SK-N-SH (cell line): Measurements from ENCODE around the gene SPDEF.

ENCODE experiments used
- POLR2AphosphoS5 ChIP-seq: IDR thresholded peaks from 2 replicates; pipeline ENCODE4 v1.6.1; 2012; ENCODE audit warnings: low read depth, low read length
- RCOR1 ChIP-seq: fragments of 150-350 bp; IDR thresholded peaks from 2 replicates; pipeline ENCODE4 v1.6.1; 2017; ENCODE audit warnings: antibody characterized with exemption, low read length
- TAF1 ChIP-seq: IDR thresholded peaks from 2 replicates; pipeline ENCODE4 v1.6.1; 2012; ENCODE audit warnings: low read depth, mild to moderate bottlenecking, low read length, moderate library complexity, borderline replicate concordance
- TF ChIP-seq, protein P1 (sequence below): fragments of 200-600 bp; sonication (generic); IDR thresholded peaks from 2 replicates; pipeline ENCODE4 v1.6.1; 2017; ENCODE audit warnings: antibody characterized with exemption, mild to moderate bottlenecking, moderate library complexity
- TF ChIP-seq, protein P2 (sequence below): IDR thresholded peaks from 2 replicates; pipeline ENCODE4 v1.6.1; 2012; ENCODE audit warnings: mild to moderate bottlenecking, low read depth, low read length, moderate library complexity
- TF ChIP-seq, protein P3 (sequence below): fragments of 150-350 bp; IDR thresholded peaks from 2 replicates; pipeline ENCODE4 v1.6.1; 2017; ENCODE audit warnings: antibody characterized with exemption, low read length, low read depth, borderline replicate concordance

DNA sequence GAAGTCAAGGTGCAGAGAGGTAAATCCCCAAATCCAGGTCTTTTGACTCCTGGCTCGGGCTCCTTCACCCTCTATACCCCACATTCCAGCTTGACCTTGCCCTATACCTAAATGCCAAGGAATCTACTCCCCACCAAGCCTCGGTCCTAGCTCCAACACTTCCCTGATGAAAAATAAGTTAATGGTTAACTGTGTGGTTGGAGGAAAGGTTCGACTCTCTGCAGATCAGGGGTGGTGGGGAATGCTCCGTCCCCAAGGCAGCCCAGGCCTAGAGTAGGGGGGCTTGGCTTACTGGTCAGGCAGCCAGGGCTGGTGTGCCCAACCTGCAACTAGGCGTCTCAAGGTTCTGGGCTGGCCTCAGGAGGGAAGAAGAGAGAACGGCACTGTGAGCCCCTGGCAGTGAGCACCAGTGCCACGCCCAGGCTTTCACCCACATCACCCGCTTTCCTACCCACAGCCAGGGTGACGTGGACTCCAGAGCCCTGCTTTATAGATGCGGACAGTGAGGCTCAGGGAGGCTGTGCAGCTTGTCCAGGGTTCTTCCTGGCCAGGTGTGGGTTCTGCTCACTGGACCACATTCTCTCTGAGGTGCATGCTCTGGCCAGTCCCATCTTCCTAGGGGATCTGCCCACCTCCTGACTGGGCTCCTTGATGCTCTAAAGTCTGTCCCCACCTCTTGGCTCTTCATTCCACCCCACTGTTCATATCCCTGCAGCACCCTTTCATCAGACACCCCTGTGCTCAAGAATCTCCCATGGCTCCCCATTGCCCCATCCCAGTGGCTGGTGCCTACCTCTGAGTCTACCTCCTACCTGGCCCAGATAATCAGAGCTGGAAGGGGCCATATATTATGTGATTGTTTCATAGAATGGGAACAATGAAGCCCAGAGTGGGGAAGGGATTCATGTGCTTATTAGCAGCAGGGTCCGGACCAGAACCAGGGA lies 8.2 kb downstream of the SPDEF start:
- TF ChIP-seq TAF1, result no peak
- TF ChIP-seq, protein P1, sequence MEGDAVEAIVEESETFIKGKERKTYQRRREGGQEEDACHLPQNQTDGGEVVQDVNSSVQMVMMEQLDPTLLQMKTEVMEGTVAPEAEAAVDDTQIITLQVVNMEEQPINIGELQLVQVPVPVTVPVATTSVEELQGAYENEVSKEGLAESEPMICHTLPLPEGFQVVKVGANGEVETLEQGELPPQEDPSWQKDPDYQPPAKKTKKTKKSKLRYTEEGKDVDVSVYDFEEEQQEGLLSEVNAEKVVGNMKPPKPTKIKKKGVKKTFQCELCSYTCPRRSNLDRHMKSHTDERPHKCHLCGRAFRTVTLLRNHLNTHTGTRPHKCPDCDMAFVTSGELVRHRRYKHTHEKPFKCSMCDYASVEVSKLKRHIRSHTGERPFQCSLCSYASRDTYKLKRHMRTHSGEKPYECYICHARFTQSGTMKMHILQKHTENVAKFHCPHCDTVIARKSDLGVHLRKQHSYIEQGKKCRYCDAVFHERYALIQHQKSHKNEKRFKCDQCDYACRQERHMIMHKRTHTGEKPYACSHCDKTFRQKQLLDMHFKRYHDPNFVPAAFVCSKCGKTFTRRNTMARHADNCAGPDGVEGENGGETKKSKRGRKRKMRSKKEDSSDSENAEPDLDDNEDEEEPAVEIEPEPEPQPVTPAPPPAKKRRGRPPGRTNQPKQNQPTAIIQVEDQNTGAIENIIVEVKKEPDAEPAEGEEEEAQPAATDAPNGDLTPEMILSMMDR, result no peak
- TF ChIP-seq, protein P2, sequence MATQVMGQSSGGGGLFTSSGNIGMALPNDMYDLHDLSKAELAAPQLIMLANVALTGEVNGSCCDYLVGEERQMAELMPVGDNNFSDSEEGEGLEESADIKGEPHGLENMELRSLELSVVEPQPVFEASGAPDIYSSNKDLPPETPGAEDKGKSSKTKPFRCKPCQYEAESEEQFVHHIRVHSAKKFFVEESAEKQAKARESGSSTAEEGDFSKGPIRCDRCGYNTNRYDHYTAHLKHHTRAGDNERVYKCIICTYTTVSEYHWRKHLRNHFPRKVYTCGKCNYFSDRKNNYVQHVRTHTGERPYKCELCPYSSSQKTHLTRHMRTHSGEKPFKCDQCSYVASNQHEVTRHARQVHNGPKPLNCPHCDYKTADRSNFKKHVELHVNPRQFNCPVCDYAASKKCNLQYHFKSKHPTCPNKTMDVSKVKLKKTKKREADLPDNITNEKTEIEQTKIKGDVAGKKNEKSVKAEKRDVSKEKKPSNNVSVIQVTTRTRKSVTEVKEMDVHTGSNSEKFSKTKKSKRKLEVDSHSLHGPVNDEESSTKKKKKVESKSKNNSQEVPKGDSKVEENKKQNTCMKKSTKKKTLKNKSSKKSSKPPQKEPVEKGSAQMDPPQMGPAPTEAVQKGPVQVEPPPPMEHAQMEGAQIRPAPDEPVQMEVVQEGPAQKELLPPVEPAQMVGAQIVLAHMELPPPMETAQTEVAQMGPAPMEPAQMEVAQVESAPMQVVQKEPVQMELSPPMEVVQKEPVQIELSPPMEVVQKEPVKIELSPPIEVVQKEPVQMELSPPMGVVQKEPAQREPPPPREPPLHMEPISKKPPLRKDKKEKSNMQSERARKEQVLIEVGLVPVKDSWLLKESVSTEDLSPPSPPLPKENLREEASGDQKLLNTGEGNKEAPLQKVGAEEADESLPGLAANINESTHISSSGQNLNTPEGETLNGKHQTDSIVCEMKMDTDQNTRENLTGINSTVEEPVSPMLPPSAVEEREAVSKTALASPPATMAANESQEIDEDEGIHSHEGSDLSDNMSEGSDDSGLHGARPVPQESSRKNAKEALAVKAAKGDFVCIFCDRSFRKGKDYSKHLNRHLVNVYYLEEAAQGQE, result no peak
- TF ChIP-seq, protein P3, sequence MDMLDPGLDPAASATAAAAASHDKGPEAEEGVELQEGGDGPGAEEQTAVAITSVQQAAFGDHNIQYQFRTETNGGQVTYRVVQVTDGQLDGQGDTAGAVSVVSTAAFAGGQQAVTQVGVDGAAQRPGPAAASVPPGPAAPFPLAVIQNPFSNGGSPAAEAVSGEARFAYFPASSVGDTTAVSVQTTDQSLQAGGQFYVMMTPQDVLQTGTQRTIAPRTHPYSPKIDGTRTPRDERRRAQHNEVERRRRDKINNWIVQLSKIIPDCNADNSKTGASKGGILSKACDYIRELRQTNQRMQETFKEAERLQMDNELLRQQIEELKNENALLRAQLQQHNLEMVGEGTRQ, result no peak
- no peak for TF ChIP-seq POLR2AphosphoS5
- no peak for TF ChIP-seq RCOR1
